HG03575 (cell line): Measurements from ENCODE around the gene SLC5A11.
"Not testable (repeated sequence)": the region's sequence is repeated elsewhere in the genome, so short reads cannot be mapped to it uniquely, and the experiment has no call there.

Source experiments
- ATAC-seq: cut with Tn5 transposase; IDR thresholded peaks from one replicate; pipeline ENCODE4 v1.9.1; 2021; ENCODE audit not compliant: unreplicated experiment, insufficient number of reproducible peaks, low FRiP score; ENCODE audit errors: extremely low read depth

The SLC5A11 gene

GRCh38 chr16:24853169-24853824, 7.5 kb downstream of the SLC5A11 start:
- ATAC-seq: no peak

GRCh38 chr16:24853830-24854229, 8.1 kb downstream of the SLC5A11 start:
- no peak for ATAC-seq

- ATAC-seq: no peak
These were observed 8.9 kb downstream of the SLC5A11 start for GRCh38 chr16:24854607-24855171.

- no peak for ATAC-seq
These were observed 9.9 kb downstream of the SLC5A11 start for GRCh38 chr16:24855678-24856077.

GRCh38 chr16:24856871-24857270, 11.1 kb downstream of the SLC5A11 start:
- not testable (repeated sequence) for ATAC-seq

- ATAC-seq: no peak
These were observed 12.7 kb downstream of the SLC5A11 start for GRCh38 chr16:24858219-24859041.

GRCh38 chr16:24861461-24861860, 15.7 kb downstream of the SLC5A11 start:
- no peak for ATAC-seq

- no peak for ATAC-seq
These were observed 18.0 kb downstream of the SLC5A11 start for GRCh38 chr16:24863582-24864437.

GRCh38 chr16:24869033-24869432, 23.3 kb downstream of the SLC5A11 start:
- ATAC-seq: no peak

- ATAC-seq: no peak
These were observed 26.1 kb downstream of the SLC5A11 start for GRCh38 chr16:24871891-24872290.

GRCh38 chr16:24873028-24873427, 27.3 kb downstream of the SLC5A11 start:
- no peak for ATAC-seq

GRCh38 chr16:24875466-24875865, 29.7 kb downstream of the SLC5A11 start:
- ATAC-seq: no peak

GRCh38 chr16:24876231-24876630, 30.5 kb downstream of the SLC5A11 start:
- no peak for ATAC-seq

GRCh38 chr16:24879684-24880083, 33.9 kb downstream of the SLC5A11 start:
- no peak for ATAC-seq

- no peak for ATAC-seq
These were observed 38.0 kb downstream of the SLC5A11 start for GRCh38 chr16:24883714-24884151.

- no peak for ATAC-seq
These were observed 41.7 kb downstream of the SLC5A11 start for GRCh38 chr16:24887472-24887871.

- no peak for ATAC-seq
These were observed 45.0 kb downstream of the SLC5A11 start for GRCh38 chr16:24890746-24891145.

GRCh38 chr16:24896439-24896838, 50.7 kb downstream of the SLC5A11 start:
- ATAC-seq: no peak

GRCh38 chr16:24897522-24897921, 51.8 kb downstream of the SLC5A11 start:
- not testable (repeated sequence) for ATAC-seq
